Skeletal muscle cell (primary cell): Measurements from ENCODE around the gene RAX.
A peak's percentile ranks its signal among the peaks of the same experiment; 100 is the strongest.

Experiments used
- DNase-seq: peaks from one replicate; pipeline ENCODE4 v3.0.0-alpha.2; 2010; ENCODE audit warnings: low read depth
- H3K4me3 ChIP-seq: 2 replicates; pipeline ENCODE4 v1.5.1; 2011; ENCODE audit warnings: low read depth, mild to moderate bottlenecking, control low read depth, low read length, moderate library complexity

The RAX gene

GRCh38 chr18:59275406-59275949 lies 2.2 kb upstream of the RAX start:
- no peak overlapping the region for H3K4me3 ChIP-seq
- DNase-seq = no peak

- H3K4me3 ChIP-seq = no peak overlapping the region
- DNase-seq = no peak
Measured at GRCh38 chr18:59274533-59274928, 1.3 kb upstream of the RAX start.

- no peak overlapping the region for H3K4me3 ChIP-seq
- DNase-seq = no peak
Measured at GRCh38 chr18:59273759-59274532, 692 bp upstream of the RAX start.

- DNase-seq = no peak
- H3K4me3 ChIP-seq = peak overlapping the region; percentile 12
Measured at GRCh38 chr18:59272221-59272888, 899 bp downstream of the RAX start.

GRCh38 chr18:59271606-59272220 lies 1.5 kb downstream of the RAX start:
- H3K4me3 ChIP-seq = no peak overlapping the region

GRCh38 chr18:59270689-59271257 lies 2.5 kb downstream of the RAX start:
- no peak for DNase-seq
- H3K4me3 ChIP-seq = no peak overlapping the region

More at GRCh38 chr18:59271606-59272220, 1.5 kb downstream of the RAX start:
- DNase-seq = no peak

- H3K4me3 ChIP-seq = no peak overlapping the region
- no peak for DNase-seq
Measured at GRCh38 chr18:59269563-59270119, 3.6 kb downstream of the RAX start.

- no peak for DNase-seq
- peak overlapping the region; percentile 25 for H3K4me3 ChIP-seq
Measured at GRCh38 chr18:59268721-59269562, 4.3 kb downstream of the RAX start.

- DNase-seq = no peak
- H3K4me3 ChIP-seq = no peak overlapping the region
Measured at GRCh38 chr18:59268127-59268720, 5.0 kb downstream of the RAX start.

GRCh38 chr18:59267503-59268126 lies 5.6 kb downstream of the RAX start:
- DNase-seq = no peak
- H3K4me3 ChIP-seq = no peak overlapping the region

GRCh38 chr18:59266886-59267502 lies 6.3 kb downstream of the RAX start:
- DNase-seq = no peak
- no peak overlapping the region for H3K4me3 ChIP-seq

- DNase-seq = no peak
- H3K4me3 ChIP-seq = no peak overlapping the region
Measured at GRCh38 chr18:59266459-59266858, 6.8 kb downstream of the RAX start.

GRCh38 chr18:59265974-59266369 lies 7.3 kb downstream of the RAX start:
- no peak for DNase-seq
- no peak overlapping the region for H3K4me3 ChIP-seq

GRCh38 chr18:59265246-59265973 lies 7.8 kb downstream of the RAX start:
- H3K4me3 ChIP-seq = peak overlapping the region; percentile 25
- DNase-seq = no peak

- no peak for DNase-seq
- no peak overlapping the region for H3K4me3 ChIP-seq
Measured at GRCh38 chr18:59264651-59265245, 8.5 kb downstream of the RAX start.

- no peak for DNase-seq
- H3K4me3 ChIP-seq = no peak overlapping the region
Measured at GRCh38 chr18:59264121-59264571, 9.1 kb downstream of the RAX start.

GRCh38 chr18:59263661-59264060 lies 9.6 kb downstream of the RAX start:
- H3K4me3 ChIP-seq = no peak overlapping the region
- no peak for DNase-seq
